Adipocyte (in vitro differentiated cells): ENCODE measurements around the gene IL1RAPL1.

Experiments
- DNase-seq: peaks from one replicate; pipeline ENCODE4 v3.0.0-alpha.2; 2015; ENCODE audit warnings: low read depth
- H3K27me3 ChIP-seq: replicated peaks from 2 replicates; pipeline ENCODE4 v1.7.0; 2013; ENCODE audit warnings: mild to moderate bottlenecking, low read length, moderate library complexity; ENCODE audit not compliant: control insufficient read depth, insufficient read depth
- H3K36me3 ChIP-seq: 2 replicates; pipeline ENCODE4 v1.7.0; 2013; ENCODE audit warnings: low read length, mild to moderate bottlenecking, moderate library complexity; ENCODE audit not compliant: control insufficient read depth, insufficient read depth, severe bottlenecking
- H3K4me1 ChIP-seq: 2 replicates; pipeline ENCODE4 v1.7.0; 2013; ENCODE audit warnings: mild to moderate bottlenecking, low read length, moderate library complexity; ENCODE audit not compliant: control insufficient read depth, insufficient read depth
- H3K4me3 ChIP-seq: 2 replicates; pipeline ENCODE4 v1.7.0; 2013; ENCODE audit warnings: mild to moderate bottlenecking, low read length, moderate library complexity
- H3K9ac ChIP-seq: 2 replicates; pipeline ENCODE4 v1.7.0; 2013; ENCODE audit warnings: mild to moderate bottlenecking, low read length, moderate library complexity
- H3K9me3 ChIP-seq: 2 replicates; pipeline ENCODE4 v1.7.0; 2013; ENCODE audit warnings: mild to moderate bottlenecking, low read length, moderate library complexity; ENCODE audit not compliant: control insufficient read depth

IL1RAPL1 gene

GRCh38 chrX:29787656-29788055 is 1200.4 kb downstream of the IL1RAPL1 start:
- DNase-seq: peak; percentile 39
- Histone ChIP-seq H3K4me3 (no peak overlapping the region), H3K36me3 (no peaks in the 10 kb centered on the region), H3K9ac (no peak overlapping the region), H3K27me3 (no peaks in the 10 kb centered on the region), H3K4me1 (peaks cover 17% of the 10 kb centered on the region), H3K9me3 (no peaks in the 10 kb centered on the region)

GRCh38 chrX:29788991-29789699 is 1201.9 kb downstream of the IL1RAPL1 start:
- Histone ChIP-seq H3K9me3 (no peaks in the 10 kb centered on the region), H3K4me1 (peaks cover 17% of the 10 kb centered on the region), H3K27me3 (no peaks in the 10 kb centered on the region), H3K9ac (no peak overlapping the region), H3K4me3 (no peak overlapping the region), H3K36me3 (no peaks in the 10 kb centered on the region)
- no peak for DNase-seq

- Histone ChIP-seq H3K36me3 (no peaks in the 10 kb centered on the region), H3K4me3 (no peak overlapping the region), H3K9me3 (peaks cover 3% of the 10 kb centered on the region), H3K9ac (no peak overlapping the region), H3K27me3 (peaks cover 5% of the 10 kb centered on the region), H3K4me1 (peaks cover 9% of the 10 kb centered on the region)
- no peak for DNase-seq
These were observed 1205.1 kb downstream of the IL1RAPL1 start for GRCh38 chrX:29792335-29792734.

- H3K9me3 ChIP-seq: peaks cover 3% of the 10 kb centered on the region
- H3K27me3 ChIP-seq: peaks cover 5% of the 10 kb centered on the region
- no peaks in the 10 kb centered on the region for H3K36me3 ChIP-seq
- DNase-seq: no peak
- H3K4me3 ChIP-seq: no peak overlapping the region
- H3K9ac ChIP-seq: no peak overlapping the region
- H3K4me1 ChIP-seq: no peaks in the 10 kb centered on the region
These were observed 1209.9 kb downstream of the IL1RAPL1 start for GRCh38 chrX:29797156-29797555.

GRCh38 chrX:29798469-29798868 is 1211.2 kb downstream of the IL1RAPL1 start:
- H3K27me3 ChIP-seq: peaks cover 5% of the 10 kb centered on the region
- H3K9me3 ChIP-seq: peaks cover 3% of the 10 kb centered on the region
- H3K4me3 ChIP-seq: no peak overlapping the region
- H3K4me1 ChIP-seq: no peaks in the 10 kb centered on the region
- H3K9ac ChIP-seq: no peak overlapping the region
- H3K36me3 ChIP-seq: no peaks in the 10 kb centered on the region
- no peak for DNase-seq

GRCh38 chrX:29813174-29813573 is 1225.9 kb downstream of the IL1RAPL1 start:
- Histone ChIP-seq H3K36me3 (no peaks in the 10 kb centered on the region), H3K4me3 (no peak overlapping the region), H3K4me1 (no peaks in the 10 kb centered on the region), H3K9me3 (peaks cover 2% of the 10 kb centered on the region), H3K9ac (no peak overlapping the region), H3K27me3 (peaks cover 4% of the 10 kb centered on the region)
- DNase-seq: no peak

GRCh38 chrX:29824176-29824906 is 1237.1 kb downstream of the IL1RAPL1 start:
- Histone ChIP-seq H3K9me3 (no peaks in the 10 kb centered on the region), H3K36me3 (no peaks in the 10 kb centered on the region), H3K4me1 (no peaks in the 10 kb centered on the region), H3K27me3 (no peaks in the 10 kb centered on the region), H3K4me3 (no peak overlapping the region), H3K9ac (no peak overlapping the region)
- DNase-seq: no peak

GRCh38 chrX:29826742-29827141 is 1239.5 kb downstream of the IL1RAPL1 start:
- H3K4me1 ChIP-seq: no peaks in the 10 kb centered on the region
- H3K9me3 ChIP-seq: no peaks in the 10 kb centered on the region
- no peak overlapping the region for H3K9ac ChIP-seq
- DNase-seq: no peak
- H3K36me3 ChIP-seq: no peaks in the 10 kb centered on the region
- no peaks in the 10 kb centered on the region for H3K27me3 ChIP-seq
- H3K4me3 ChIP-seq: no peak overlapping the region

GRCh38 chrX:29834311-29834710 is 1247.1 kb downstream of the IL1RAPL1 start:
- H3K9ac ChIP-seq: no peak overlapping the region
- no peaks in the 10 kb centered on the region for H3K4me1 ChIP-seq
- no peak overlapping the region for H3K4me3 ChIP-seq
- DNase-seq: no peak
- H3K36me3 ChIP-seq: no peaks in the 10 kb centered on the region
- H3K27me3 ChIP-seq: no peaks in the 10 kb centered on the region
- H3K9me3 ChIP-seq: peaks cover 6% of the 10 kb centered on the region

- Histone ChIP-seq H3K36me3 (no peaks in the 10 kb centered on the region), H3K27me3 (no peaks in the 10 kb centered on the region), H3K9me3 (peaks cover 6% of the 10 kb centered on the region), H3K9ac (no peak overlapping the region), H3K4me1 (no peaks in the 10 kb centered on the region), H3K4me3 (no peak overlapping the region)
- peak; percentile 50 for DNase-seq
These were observed 1247.5 kb downstream of the IL1RAPL1 start for GRCh38 chrX:29834764-29835163.

GRCh38 chrX:29841750-29842149 is 1254.5 kb downstream of the IL1RAPL1 start:
- no peak overlapping the region for H3K9ac ChIP-seq
- peaks cover 6% of the 10 kb centered on the region for H3K9me3 ChIP-seq
- H3K4me1 ChIP-seq: no peaks in the 10 kb centered on the region
- no peak overlapping the region for H3K4me3 ChIP-seq
- H3K27me3 ChIP-seq: no peaks in the 10 kb centered on the region
- DNase-seq: no peak
- H3K36me3 ChIP-seq: no peaks in the 10 kb centered on the region
